Measurements from ENCODE around the gene CEP85.

CEP85 gene

GRCh38 chr1:26233903-26234643 lies at the start of gene CEP85:
Gene CEP85, plus strand, starts transcription at chr1:26234200. Its CDS starts 5,584 bp downstream, at chr1:26239784.
- DNase-seq (ENCODE audit: low read depth), result peak; percentile 96

- no peak for DNase-seq (ENCODE audit: low read depth)
Measured at GRCh38 chr1:26184883-26185282, 49.1 kb upstream of the CEP85 start.

GRCh38 chr1:26187882-26188281 lies 46.1 kb upstream of the CEP85 start:
- DNase-seq (ENCODE audit: low read depth), result no peak

GRCh38 chr1:26188477-26188876 lies 45.5 kb upstream of the CEP85 start:
- DNase-seq (ENCODE audit: low read depth), result no peak

GRCh38 chr1:26189331-26189730 lies 44.7 kb upstream of the CEP85 start:
- no peak for DNase-seq (ENCODE audit: low read depth)

GRCh38 chr1:26189751-26190275 lies 44.2 kb upstream of the CEP85 start:
- no peak for DNase-seq (ENCODE audit: low read depth)

- DNase-seq (ENCODE audit: low read depth), result no peak
Measured at GRCh38 chr1:26190373-26190987, 43.5 kb upstream of the CEP85 start, which contains the start of gene CATSPER4. Gene CATSPER4, plus strand, starts transcription at chr1:26190602. Its CDS starts 26 bp downstream, at chr1:26190628.

- no peak for DNase-seq (ENCODE audit: low read depth)
Measured at GRCh38 chr1:26191739-26192138, 42.3 kb upstream of the CEP85 start.

GRCh38 chr1:26195805-26196204 lies 38.2 kb upstream of the CEP85 start:
- no peak for DNase-seq (ENCODE audit: low read depth)

GRCh38 chr1:26197301-26197700 lies 36.7 kb upstream of the CEP85 start:
- no peak for DNase-seq (ENCODE audit: low read depth)

- no peak for DNase-seq (ENCODE audit: low read depth)
Measured at GRCh38 chr1:26197813-26198212, 36.2 kb upstream of the CEP85 start.

GRCh38 chr1:26200413-26200812 lies 33.6 kb upstream of the CEP85 start:
- no peak for DNase-seq (ENCODE audit: low read depth)

- DNase-seq (ENCODE audit: low read depth), result no peak
Measured at GRCh38 chr1:26203642-26204318, 30.2 kb upstream of the CEP85 start.

- no peak for DNase-seq (ENCODE audit: low read depth)
Measured at GRCh38 chr1:26210147-26210870, 23.7 kb upstream of the CEP85 start.

- DNase-seq (ENCODE audit: low read depth), result no peak
Measured at GRCh38 chr1:26212726-26213125, 21.3 kb upstream of the CEP85 start.

- no peak for DNase-seq (ENCODE audit: low read depth)
Measured at GRCh38 chr1:26213335-26213905, 20.6 kb upstream of the CEP85 start.

GRCh38 chr1:26215246-26215645 lies 18.8 kb upstream of the CEP85 start:
- no peak for DNase-seq (ENCODE audit: low read depth)

- no peak for DNase-seq (ENCODE audit: low read depth)
Measured at GRCh38 chr1:26218906-26219494, 15.0 kb upstream of the CEP85 start.

- DNase-seq (ENCODE audit: low read depth), result no peak
Measured at GRCh38 chr1:26220199-26220912, 13.6 kb upstream of the CEP85 start.

- no peak for DNase-seq (ENCODE audit: low read depth)
Measured at GRCh38 chr1:26221094-26221493, 12.9 kb upstream of the CEP85 start.

- DNase-seq (ENCODE audit: low read depth), result no peak
Measured at GRCh38 chr1:26224606-26225005, 9.4 kb upstream of the CEP85 start.
